ENCODE measurements around the gene UTP15.

UTP15 gene

GRCh38 chr5:73625372-73625943 is 59.9 kb downstream of the UTP15 start:
- no peak for DNase-seq

DNA sequence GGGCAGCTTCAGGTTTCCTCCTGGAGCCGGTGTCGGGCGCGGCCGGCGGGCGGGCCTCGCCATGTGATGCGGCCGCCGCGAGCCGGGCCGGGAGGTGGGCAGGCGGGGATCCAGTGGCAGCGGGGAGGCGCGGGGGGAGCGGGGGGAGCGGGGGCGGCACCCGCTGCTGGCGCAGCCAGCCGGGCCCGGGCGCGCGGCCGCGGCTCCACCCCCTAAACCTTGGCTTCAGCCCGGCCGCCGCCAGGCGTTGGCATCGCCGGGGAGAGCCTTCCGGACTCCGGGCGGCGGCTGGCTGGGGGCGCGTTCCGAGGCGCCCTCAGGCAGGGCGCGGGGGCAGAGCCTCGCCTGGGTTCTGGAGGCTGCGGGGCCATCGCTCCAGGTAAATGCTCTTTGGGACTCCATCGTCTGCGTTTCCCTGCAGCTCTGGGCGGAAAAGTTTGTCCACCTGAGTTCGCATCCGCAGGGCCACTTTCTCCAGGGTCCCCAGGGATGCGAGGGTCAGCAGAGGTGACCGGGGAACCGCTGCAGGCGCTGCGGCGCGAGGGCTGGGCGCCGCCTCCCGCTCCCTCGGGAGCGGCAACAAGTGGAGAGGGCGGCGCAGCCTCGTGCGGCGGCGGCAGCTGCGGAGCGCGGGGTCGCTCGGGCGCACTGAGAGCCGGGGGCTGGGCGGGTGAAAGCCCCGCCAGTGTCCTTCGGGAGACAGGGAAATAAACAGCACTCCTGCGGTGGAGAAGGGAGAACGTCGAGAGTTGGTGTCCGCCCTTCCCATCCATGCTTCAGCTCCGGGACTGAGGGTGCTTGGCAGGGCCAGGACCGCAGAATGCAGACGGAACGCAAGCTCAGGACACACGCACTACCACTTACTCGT is 60.6 kb downstream of the UTP15 start, which contains the start of gene ARHGEF28:
ARHGEF28 (plus strand) TSS at position 253 of the 868 bp plus-strand sequence. CDS start 58,656 bp downstream, outside the sequence.
- DNase-seq: no peak

DNA sequence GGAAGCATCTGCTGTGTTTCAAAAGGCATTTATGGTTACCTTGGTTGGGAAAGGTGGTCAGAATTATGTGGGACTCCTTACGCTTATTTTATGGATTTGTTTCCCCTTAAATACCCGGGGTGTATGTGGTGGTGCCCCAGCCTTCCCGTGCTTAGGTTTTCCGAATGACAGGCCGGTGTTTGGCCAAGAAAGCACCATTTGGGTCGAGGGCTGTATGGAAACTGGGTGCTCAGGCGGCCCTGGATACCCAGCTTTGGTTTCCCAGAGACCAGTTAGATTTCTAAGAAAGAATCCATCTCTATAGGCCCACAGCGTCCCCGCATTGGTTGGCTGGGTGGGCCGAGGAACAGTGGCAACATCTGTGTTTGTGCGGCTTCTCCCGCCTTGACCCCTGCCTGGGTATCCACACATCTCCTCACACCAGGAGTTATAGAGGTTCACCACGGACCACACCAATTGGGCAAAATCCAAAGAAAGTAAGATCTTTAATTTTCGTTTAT is 61.3 kb downstream of the UTP15 start:
- no peak for DNase-seq

DNA sequence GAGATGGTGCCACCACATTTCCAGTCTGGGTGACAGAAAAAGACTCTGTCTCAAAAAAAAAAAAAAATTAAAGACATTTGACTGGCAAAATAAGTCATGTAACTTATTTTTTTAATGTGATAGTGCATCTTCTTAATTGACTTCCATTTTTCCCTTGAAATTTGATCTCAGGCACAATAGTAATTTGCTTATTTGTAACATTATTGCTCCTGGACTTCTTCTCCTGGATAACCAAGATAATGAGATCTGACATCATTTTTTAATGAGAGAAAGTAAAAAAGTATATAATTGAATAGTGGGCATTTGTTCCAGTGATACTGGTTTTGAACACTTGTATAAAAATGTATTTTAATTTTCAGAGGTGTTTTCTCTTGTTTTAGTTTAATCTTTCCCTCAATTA is 63.9 kb downstream of the UTP15 start:
- no peak for DNase-seq

DNA sequence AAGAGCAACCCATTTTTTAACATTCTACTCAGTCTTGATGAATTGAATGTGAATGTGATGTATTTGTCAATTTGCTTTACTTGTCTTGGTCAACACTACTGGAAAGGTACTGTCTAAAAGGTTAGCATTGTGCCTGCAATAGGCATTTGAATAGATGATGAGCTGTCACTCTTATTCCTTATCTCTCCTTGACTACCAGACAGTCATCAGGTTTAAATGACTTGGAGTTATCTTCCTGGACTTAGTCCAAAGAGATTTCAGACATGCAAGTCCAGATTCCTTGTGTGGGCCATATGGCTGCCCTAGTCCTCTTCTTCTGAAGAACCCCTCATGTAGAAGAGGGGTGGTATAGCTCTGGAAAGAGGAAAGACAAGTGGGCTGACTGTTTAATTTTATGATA is 65.2 kb downstream of the UTP15 start:
- DNase-seq: no peak

DNA sequence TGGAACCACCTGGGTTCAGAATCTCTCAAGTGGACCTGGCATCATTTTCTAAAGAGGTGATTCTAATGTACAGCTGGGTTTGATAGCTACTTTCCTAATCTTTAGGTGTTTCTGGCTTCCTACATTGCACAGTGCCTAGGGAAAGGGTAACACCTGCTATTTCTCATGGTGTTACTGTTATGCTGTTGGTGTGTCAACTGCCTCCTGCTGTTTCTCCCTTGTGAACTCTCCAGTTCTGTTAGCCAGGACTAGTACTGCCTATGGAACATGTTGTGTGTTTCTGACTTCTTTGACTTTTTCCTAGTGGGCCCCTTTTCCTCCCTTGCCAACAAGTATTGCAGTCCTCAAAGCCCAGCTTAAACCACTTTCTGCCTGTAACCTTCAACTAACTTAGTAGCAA is 66.0 kb downstream of the UTP15 start:
- no peak for DNase-seq

All from SHP77 treated with DMSO at 0.1 percent for 48 hours (cell line).